Neural progenitor cell (in vitro differentiated cells): ENCODE measurements around the gene MRPL2. TPM values are rescaled to one million over a fixed set of nuclear protein-coding genes. Genes with fewer than 3 reads are reported as not detected.

ENCODE experiments used
- DNase-seq: peaks from one replicate; pipeline ENCODE4 v3.0.0-alpha.2; 2016; ENCODE audit warnings: low spot score
- H2AFZ ChIP-seq: fragments of 200-600 bp; sonication (generic); replicated peaks from 2 replicates; pipeline ENCODE4 v1.6.1; 2016; ENCODE audit warnings: antibody characterized with exemption
- H3F3A ChIP-seq: fragments of 200-600 bp; sonication (generic); 2 replicates; pipeline ENCODE4 v1.6.1; 2016; ENCODE audit warnings: antibody characterized with exemption, low read depth
- H3K27ac ChIP-seq: fragments of 200-600 bp; sonication (generic); 2 replicates; pipeline ENCODE4 v1.5.1; 2016; ENCODE audit warnings: mild to moderate bottlenecking
- H3K27me3 ChIP-seq: fragments of 200-600 bp; sonication (generic); 2 replicates; pipeline ENCODE4 v1.6.1; 2016; ENCODE audit warnings: mild to moderate bottlenecking, moderate library complexity
- H3K36me3 ChIP-seq: fragments of 200-600 bp; sonication (generic); 2 replicates; pipeline ENCODE4 v1.5.1; 2016
- H3K4me1 ChIP-seq: fragments of 200-600 bp; sonication (generic); 2 replicates; pipeline ENCODE4 v1.6.1; 2016; ENCODE audit warnings: mixed run types
- H3K4me2 ChIP-seq: fragments of 200-600 bp; sonication (generic); 2 replicates; pipeline ENCODE4 v1.6.1; 2016
- H3K4me3 ChIP-seq: fragments of 200-600 bp; sonication (generic); 2 replicates; pipeline ENCODE4 v1.5.1; 2016
- H3K79me2 ChIP-seq: fragments of 200-600 bp; sonication (generic); 2 replicates; pipeline ENCODE4 v1.6.1; 2016; ENCODE audit warnings: low read depth
- H3K9ac ChIP-seq: fragments of 200-600 bp; sonication (generic); 2 replicates; pipeline ENCODE4 v1.6.1; 2016
- H3K9me3 ChIP-seq: fragments of 200-600 bp; sonication (generic); 2 replicates; pipeline ENCODE4 v1.5.1; 2016; ENCODE audit warnings: low read depth
- H4K20me1 ChIP-seq: fragments of 200-600 bp; sonication (generic); 2 replicates; pipeline ENCODE4 v1.6.1; 2016; ENCODE audit warnings: low read depth
- H3K27ac Mint-ChIP-seq: 3 replicates; pipeline ENCODE4 v1.8.0; 2021; ENCODE audit warnings: mixed read lengths
- H3K27me3 Mint-ChIP-seq: 2 replicates; pipeline ENCODE4 v1.8.0; 2022; ENCODE audit warnings: low read depth, mild to moderate bottlenecking, inconsistent platforms, moderate library complexity, mixed read lengths; ENCODE audit not compliant: insufficient read depth
- H3K36me3 Mint-ChIP-seq: 3 replicates; pipeline ENCODE4 v1.8.0; 2021; ENCODE audit warnings: mixed read lengths
- H3K4me1 Mint-ChIP-seq: 3 replicates; pipeline ENCODE4 v1.8.0; 2021; ENCODE audit warnings: mixed read lengths
- H3K4me3 Mint-ChIP-seq: 3 replicates; pipeline ENCODE4 v1.8.0; 2021; ENCODE audit warnings: mild to moderate bottlenecking, moderate library complexity, mixed read lengths
- H3K9me3 Mint-ChIP-seq: 3 replicates; pipeline ENCODE4 v1.8.0; 2020; ENCODE audit warnings: mixed read lengths
- CTCF ChIP-seq: fragments of 200-600 bp; sonication (generic); IDR thresholded peaks from 2 replicates; pipeline ENCODE4 v1.5.1; 2017; ENCODE audit warnings: antibody characterized with exemption, mild to moderate bottlenecking
- EZH2 ChIP-seq: fragments of 200-600 bp; sonication (generic); IDR thresholded peaks from 2 replicates; pipeline ENCODE4 v1.6.1; 2017; ENCODE audit warnings: antibody characterized with exemption, mild to moderate bottlenecking, moderate library complexity
- EZH2phosphoT487 ChIP-seq: fragments of 200-600 bp; sonication (generic); IDR thresholded peaks from 2 replicates; pipeline ENCODE4 v1.6.1; 2017; ENCODE audit warnings: antibody characterized with exemption
- total RNA-seq: library from RNA; depleted of rRNA; stranded (reverse); fragments of >200 nt; gene quantifications from 2 replicates; pipeline ENCODE4 v1.2.3, GENCODE V29; 2015; ENCODE audit warnings: low replicate concordance

MRPL2 gene
- total RNA-seq, 1 donor from 2014 or later = 20.7 TPM

GRCh38 chr6:43024436-43024835 is 34.8 kb downstream of the MRPL2 start:
- H3K4me1 Mint-ChIP-seq = peaks cover 5% of the 10 kb centered on the region
- H3K27me3 ChIP-seq = no peaks in the 10 kb centered on the region
- no peak overlapping the region for H3K4me3 ChIP-seq
- peaks cover 7% of the 10 kb centered on the region for H4K20me1 ChIP-seq
- H3K27ac Mint-ChIP-seq = no peak overlapping the region
- H3K4me1 ChIP-seq = peaks cover 4% of the 10 kb centered on the region
- H3K4me3 Mint-ChIP-seq = peak overlapping the region; percentile 1
- DNase-seq = no peak
- peaks cover 1% of the 10 kb centered on the region for H3K36me3 ChIP-seq
- H3K9me3 Mint-ChIP-seq = no peaks in the 10 kb centered on the region
- no peak overlapping the region for H2AFZ ChIP-seq
- TF ChIP-seq CTCF (no peak), EZH2phosphoT487 (no peak), EZH2 (no peak)
- no peak overlapping the region for H3K4me2 ChIP-seq
- peaks cover 36% of the 10 kb centered on the region for H3K79me2 ChIP-seq
- H3K27ac ChIP-seq = no peak overlapping the region
- H3K36me3 Mint-ChIP-seq = peaks cover 18% of the 10 kb centered on the region
- H3K9ac ChIP-seq = no peak overlapping the region
- peaks cover 7% of the 10 kb centered on the region for H3K27me3 Mint-ChIP-seq
- H3F3A ChIP-seq = peaks cover 31% of the 10 kb centered on the region
- H3K9me3 ChIP-seq = no peaks in the 10 kb centered on the region

GRCh38 chr6:43021270-43022047 is 37.8 kb downstream of the MRPL2 start, which contains the start of gene RRP36:
Gene RRP36 (plus strand): TSS chr6:43021623. CDS start chr6:43021655, 32 bp downstream.
- peaks cover 8% of the 10 kb centered on the region for H3K36me3 Mint-ChIP-seq
- H3K27me3 Mint-ChIP-seq = peaks cover 7% of the 10 kb centered on the region
- Histone ChIP-seq H3K4me3 (peak within 1 kb of the TSS; percentile 91), H3K9ac (peak within 1 kb of the TSS; percentile 76), H3K4me1 (peaks cover 4% of the 10 kb centered on the region), H3K36me3 (no peaks in the 10 kb centered on the region), H2AFZ (peak within 1 kb of the TSS; percentile 45), H3K79me2 (peaks cover 50% of the 10 kb centered on the region), H3K4me2 (peak within 1 kb of the TSS; percentile 84), H3K27ac (peak within 1 kb of the TSS; percentile 57), H3K9me3 (no peaks in the 10 kb centered on the region), H4K20me1 (peaks cover 7% of the 10 kb centered on the region), H3K27me3 (no peaks in the 10 kb centered on the region), H3F3A (peaks cover 31% of the 10 kb centered on the region)
- DNase-seq = peak; percentile 86
- H3K4me3 Mint-ChIP-seq = peak within 1 kb of the TSS; percentile 99
- TF ChIP-seq EZH2 (no peak), EZH2phosphoT487 (no peak), CTCF (no peak)
- peak within 1 kb of the TSS; percentile 69 for H3K27ac Mint-ChIP-seq
- no peaks in the 10 kb centered on the region for H3K9me3 Mint-ChIP-seq
- peaks cover 5% of the 10 kb centered on the region for H3K4me1 Mint-ChIP-seq

GRCh38 chr6:43020847-43021246 is 38.4 kb downstream of the MRPL2 start:
- peak overlapping the region; percentile 20 for H3K27ac ChIP-seq
- H3K36me3 Mint-ChIP-seq = peaks cover 8% of the 10 kb centered on the region
- peaks cover 10% of the 10 kb centered on the region for H4K20me1 ChIP-seq
- H3K4me1 Mint-ChIP-seq = peaks cover 8% of the 10 kb centered on the region
- TF ChIP-seq EZH2phosphoT487 (no peak), EZH2 (no peak), CTCF (no peak)
- no peak overlapping the region for H3K27ac Mint-ChIP-seq
- peak overlapping the region; percentile 76 for H3K9ac ChIP-seq
- H3K9me3 Mint-ChIP-seq = no peaks in the 10 kb centered on the region
- peaks cover 7% of the 10 kb centered on the region for H3K27me3 Mint-ChIP-seq
- peaks cover 56% of the 10 kb centered on the region for H3K79me2 ChIP-seq
- H3K4me2 ChIP-seq = peak overlapping the region; percentile 84
- peaks cover 31% of the 10 kb centered on the region for H3F3A ChIP-seq
- H3K9me3 ChIP-seq = no peaks in the 10 kb centered on the region
- H3K4me3 ChIP-seq = peak overlapping the region; percentile 91
- H2AFZ ChIP-seq = peak overlapping the region; percentile 45
- peaks cover 9% of the 10 kb centered on the region for H3K4me1 ChIP-seq
- no peaks in the 10 kb centered on the region for H3K36me3 ChIP-seq
- peak; percentile 50 for DNase-seq
- no peaks in the 10 kb centered on the region for H3K27me3 ChIP-seq
- peak overlapping the region; percentile 99 for H3K4me3 Mint-ChIP-seq
